Right lobe of liver (tissue), 4 donors: Measurements from ENCODE around the gene RDH13.

Source experiments
- POLR2A ChIP-seq: fragments of 450-650 bp; IDR thresholded peaks from one replicate; pipeline ENCODE4 v1.6.1; 2017; ENCODE audit warnings: antibody characterized with exemption, mild to moderate bottlenecking
- TF ChIP-seq, protein P1 (sequence below), 4 donors: fragments of 200-600 bp in 3 of 4; fragments of 450-650 bp in 1 of 4; IDR thresholded peaks; one replicate each; pipeline versions ENCODE4 v1.5.1 to v1.8.0; 2016 to 2022; ENCODE audit warnings: antibody characterized with exemption in 4 of 4, mild to moderate bottlenecking in 2 of 4
- donor health status: DM: no; HTN: no; CAD: no.
- donor health status: DM: no; HTN: no; CAD: no.
- donor health status: DM: no; HTN: yes; CAD: no.

DNA sequence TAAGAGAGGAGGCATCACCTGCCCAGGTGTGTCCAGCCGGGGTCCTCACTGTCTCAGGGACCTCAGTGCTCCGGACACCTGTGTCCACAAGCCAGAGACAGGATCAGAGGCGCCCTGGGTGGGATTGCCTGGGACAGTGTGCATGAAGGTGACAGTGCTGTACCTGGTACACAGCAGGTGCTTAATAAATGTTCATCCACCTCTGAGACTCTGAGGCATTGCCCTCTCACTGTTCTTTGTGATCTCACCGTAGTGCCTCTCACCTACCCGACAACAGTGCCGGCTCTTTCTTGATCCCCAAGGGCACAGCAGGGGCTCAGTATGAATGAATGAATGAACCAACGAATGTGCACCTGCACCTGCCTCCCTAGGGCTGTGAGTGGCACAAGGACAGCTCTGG, 9.2 kb downstream of the RDH13 start:
- TF ChIP-seq, protein P1, sequence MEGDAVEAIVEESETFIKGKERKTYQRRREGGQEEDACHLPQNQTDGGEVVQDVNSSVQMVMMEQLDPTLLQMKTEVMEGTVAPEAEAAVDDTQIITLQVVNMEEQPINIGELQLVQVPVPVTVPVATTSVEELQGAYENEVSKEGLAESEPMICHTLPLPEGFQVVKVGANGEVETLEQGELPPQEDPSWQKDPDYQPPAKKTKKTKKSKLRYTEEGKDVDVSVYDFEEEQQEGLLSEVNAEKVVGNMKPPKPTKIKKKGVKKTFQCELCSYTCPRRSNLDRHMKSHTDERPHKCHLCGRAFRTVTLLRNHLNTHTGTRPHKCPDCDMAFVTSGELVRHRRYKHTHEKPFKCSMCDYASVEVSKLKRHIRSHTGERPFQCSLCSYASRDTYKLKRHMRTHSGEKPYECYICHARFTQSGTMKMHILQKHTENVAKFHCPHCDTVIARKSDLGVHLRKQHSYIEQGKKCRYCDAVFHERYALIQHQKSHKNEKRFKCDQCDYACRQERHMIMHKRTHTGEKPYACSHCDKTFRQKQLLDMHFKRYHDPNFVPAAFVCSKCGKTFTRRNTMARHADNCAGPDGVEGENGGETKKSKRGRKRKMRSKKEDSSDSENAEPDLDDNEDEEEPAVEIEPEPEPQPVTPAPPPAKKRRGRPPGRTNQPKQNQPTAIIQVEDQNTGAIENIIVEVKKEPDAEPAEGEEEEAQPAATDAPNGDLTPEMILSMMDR (IDR thresholded peaks at IDR 0.05), result no peak
- TF ChIP-seq POLR2A, result no peak
